T-helper 1 cell treated with Interleukin-12 subunit alpha and Interleukin-12 subunit beta and Interleukin-4 antibody, amounts not matched to agents 30 μg/mL and 1 μg/mL, for 36 hours (primary cell): ENCODE results near the gene WRAP73.

Experiments used
- H3K27ac Mint-ChIP-seq: one replicate; pipeline ENCODE4 v1.8.0; 2021; ENCODE audit warnings: mild to moderate bottlenecking, mixed read lengths
- H3K27me3 Mint-ChIP-seq: one replicate; pipeline ENCODE4 v1.8.0; 2021; ENCODE audit warnings: low read depth, mixed read lengths
- H3K36me3 Mint-ChIP-seq: one replicate; pipeline ENCODE4 v1.8.0; 2021; ENCODE audit warnings: low read depth, mixed read lengths
- H3K4me1 Mint-ChIP-seq: one replicate; pipeline ENCODE4 v1.8.0; 2021; ENCODE audit warnings: low read depth, mixed read lengths
- H3K4me3 Mint-ChIP-seq: one replicate; pipeline ENCODE4 v1.8.0; 2021; ENCODE audit warnings: mild to moderate bottlenecking, moderate library complexity, mixed read lengths
- H3K9me3 Mint-ChIP-seq: one replicate; pipeline ENCODE4 v1.8.0; 2021; ENCODE audit warnings: mixed read lengths

WRAP73 gene

GRCh38 chr1:3664700-3665375, 14.9 kb upstream of the WRAP73 start:
- no peak overlapping the region for H3K27ac Mint-ChIP-seq
- H3K27me3 Mint-ChIP-seq = no peaks in the 10 kb centered on the region
- H3K4me3 Mint-ChIP-seq = no peak overlapping the region
- no peaks in the 10 kb centered on the region for H3K4me1 Mint-ChIP-seq
- H3K9me3 Mint-ChIP-seq = no peaks in the 10 kb centered on the region
- no peaks in the 10 kb centered on the region for H3K36me3 Mint-ChIP-seq

DNA sequence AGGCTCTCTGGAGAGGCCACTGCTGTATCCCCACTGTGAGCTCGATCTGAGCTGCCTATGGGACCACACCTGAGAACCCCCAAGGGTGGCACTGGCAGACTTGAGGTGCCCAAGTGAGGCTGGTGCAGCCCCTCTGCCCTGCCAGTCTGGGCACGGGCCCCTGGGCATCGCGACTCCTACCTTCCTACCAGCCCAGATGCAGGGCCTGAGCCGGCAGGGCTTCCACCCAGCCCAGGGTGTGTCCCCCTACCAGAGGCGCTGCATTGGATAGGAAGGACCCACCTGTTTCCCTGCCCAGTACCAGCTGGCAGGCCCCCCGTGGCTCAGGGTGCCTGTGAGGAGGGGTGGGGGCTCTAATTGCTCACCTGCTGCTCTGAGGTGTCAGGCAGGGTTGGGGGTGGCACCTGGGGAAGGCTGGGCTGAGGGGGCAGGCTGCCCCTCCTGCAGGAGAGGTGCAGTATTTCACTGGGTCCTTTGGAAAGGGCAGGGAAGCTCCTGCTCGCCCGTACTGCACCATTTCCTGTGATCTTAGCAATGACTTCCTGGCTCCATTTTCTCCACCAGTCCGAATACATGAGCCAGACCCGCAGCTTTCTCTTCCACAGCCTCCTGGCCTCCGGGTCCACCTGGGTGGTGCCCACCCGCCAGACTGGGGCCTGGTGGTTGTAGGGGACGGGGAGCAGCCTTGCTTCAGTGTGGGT, 14.2 kb upstream of the WRAP73 start:
- no peaks in the 10 kb centered on the region for H3K4me1 Mint-ChIP-seq
- peaks cover 2% of the 10 kb centered on the region for H3K27me3 Mint-ChIP-seq
- H3K36me3 Mint-ChIP-seq = no peaks in the 10 kb centered on the region
- no peak overlapping the region for H3K4me3 Mint-ChIP-seq
- no peaks in the 10 kb centered on the region for H3K9me3 Mint-ChIP-seq
- no peak overlapping the region for H3K27ac Mint-ChIP-seq

- Mint-ChIP-seq H3K4me1 (no peaks in the 10 kb centered on the region), H3K27ac (no peak overlapping the region), H3K36me3 (no peaks in the 10 kb centered on the region), H3K27me3 (peaks cover 8% of the 10 kb centered on the region), H3K4me3 (no peak overlapping the region), H3K9me3 (no peaks in the 10 kb centered on the region)
Observed at GRCh38 chr1:3662080-3662671, 12.3 kb upstream of the WRAP73 start.

DNA sequence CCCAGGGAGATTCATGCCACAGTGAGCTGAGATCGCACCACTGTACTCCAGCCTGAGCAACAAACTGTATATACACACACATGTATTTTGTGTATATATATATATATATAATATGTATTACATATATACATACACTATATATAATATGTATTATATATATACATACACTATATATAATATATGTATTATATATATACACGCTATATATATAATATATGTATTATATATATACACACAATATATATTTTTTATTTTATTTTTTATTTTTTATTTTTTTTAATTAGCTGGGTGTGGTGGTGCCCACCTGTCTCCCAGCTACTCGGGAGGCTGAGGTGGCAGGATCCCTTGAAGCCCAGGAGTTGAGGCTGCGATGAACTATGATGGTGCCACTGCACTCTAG, 11.7 kb upstream of the WRAP73 start:
- Mint-ChIP-seq H3K4me3 (no peak overlapping the region), H3K9me3 (no peaks in the 10 kb centered on the region), H3K27me3 (peaks cover 8% of the 10 kb centered on the region), H3K27ac (no peak overlapping the region), H3K4me1 (no peaks in the 10 kb centered on the region), H3K36me3 (no peaks in the 10 kb centered on the region)

GRCh38 chr1:3660704-3661103, 10.8 kb upstream of the WRAP73 start:
- no peak overlapping the region for H3K4me3 Mint-ChIP-seq
- H3K9me3 Mint-ChIP-seq = no peaks in the 10 kb centered on the region
- H3K36me3 Mint-ChIP-seq = no peaks in the 10 kb centered on the region
- H3K27me3 Mint-ChIP-seq = peaks cover 15% of the 10 kb centered on the region
- H3K4me1 Mint-ChIP-seq = no peaks in the 10 kb centered on the region
- H3K27ac Mint-ChIP-seq = no peak overlapping the region

GRCh38 chr1:3659093-3659492, 9.2 kb upstream of the WRAP73 start:
- Mint-ChIP-seq H3K4me3 (no peak overlapping the region), H3K9me3 (no peaks in the 10 kb centered on the region), H3K4me1 (no peaks in the 10 kb centered on the region), H3K27me3 (peaks cover 29% of the 10 kb centered on the region), H3K36me3 (no peaks in the 10 kb centered on the region), H3K27ac (no peak overlapping the region)

DNA sequence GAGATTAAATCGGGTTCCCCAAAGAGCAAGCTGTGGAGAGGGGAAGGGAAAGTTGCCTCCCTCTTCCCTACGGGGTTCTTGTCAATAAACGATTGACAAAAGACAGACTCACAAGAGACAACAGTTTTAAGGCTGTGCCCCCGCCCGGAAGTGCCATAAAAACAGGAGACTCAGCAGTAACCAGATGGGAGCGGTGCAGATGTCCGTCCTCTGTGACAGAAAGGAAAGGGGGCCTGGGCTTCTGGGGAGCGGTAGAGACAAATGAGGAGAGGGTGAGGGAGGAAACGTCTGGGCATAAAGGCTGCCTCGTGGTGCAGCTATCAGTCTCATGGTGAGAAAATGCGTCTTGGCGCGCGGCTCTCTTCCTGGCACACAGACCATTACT, 8.3 kb upstream of the WRAP73 start:
- Mint-ChIP-seq H3K4me3 (no peak overlapping the region), H3K36me3 (no peaks in the 10 kb centered on the region), H3K27ac (no peak overlapping the region), H3K4me1 (no peaks in the 10 kb centered on the region), H3K9me3 (no peaks in the 10 kb centered on the region), H3K27me3 (peaks cover 37% of the 10 kb centered on the region)

GRCh38 chr1:3657578-3658230, 7.8 kb upstream of the WRAP73 start:
- Mint-ChIP-seq H3K4me3 (no peak overlapping the region), H3K36me3 (no peaks in the 10 kb centered on the region), H3K9me3 (no peaks in the 10 kb centered on the region), H3K4me1 (no peaks in the 10 kb centered on the region), H3K27me3 (peaks cover 40% of the 10 kb centered on the region), H3K27ac (no peak overlapping the region)

DNA sequence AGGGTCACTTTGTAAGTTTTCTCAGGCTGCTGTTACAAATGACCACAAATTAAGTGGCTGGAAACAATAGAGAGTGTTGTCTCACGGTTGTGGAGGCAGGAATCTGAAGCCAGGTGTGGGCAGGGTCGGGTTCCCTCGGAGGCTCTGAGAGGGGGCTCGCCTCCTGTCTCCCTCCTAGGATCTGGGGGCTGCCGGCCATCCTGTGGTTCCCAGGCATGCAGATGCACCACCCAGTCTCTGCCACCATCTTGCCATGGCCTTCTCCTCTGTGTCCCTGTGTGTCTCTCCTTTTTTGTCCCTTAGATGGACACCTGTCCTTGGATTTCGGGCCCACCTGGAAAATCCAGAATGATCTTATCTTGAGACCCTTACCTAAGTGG, 7.2 kb upstream of the WRAP73 start:
- Mint-ChIP-seq H3K9me3 (no peaks in the 10 kb centered on the region), H3K27ac (no peak overlapping the region), H3K27me3 (peaks cover 40% of the 10 kb centered on the region), H3K36me3 (no peaks in the 10 kb centered on the region), H3K4me3 (no peak overlapping the region), H3K4me1 (no peaks in the 10 kb centered on the region)

- no peaks in the 10 kb centered on the region for H3K4me1 Mint-ChIP-seq
- H3K4me3 Mint-ChIP-seq = no peak overlapping the region
- no peaks in the 10 kb centered on the region for H3K9me3 Mint-ChIP-seq
- H3K27me3 Mint-ChIP-seq = peaks cover 40% of the 10 kb centered on the region
- no peak overlapping the region for H3K27ac Mint-ChIP-seq
- no peaks in the 10 kb centered on the region for H3K36me3 Mint-ChIP-seq
Observed at GRCh38 chr1:3656450-3657095, 6.7 kb upstream of the WRAP73 start.

DNA sequence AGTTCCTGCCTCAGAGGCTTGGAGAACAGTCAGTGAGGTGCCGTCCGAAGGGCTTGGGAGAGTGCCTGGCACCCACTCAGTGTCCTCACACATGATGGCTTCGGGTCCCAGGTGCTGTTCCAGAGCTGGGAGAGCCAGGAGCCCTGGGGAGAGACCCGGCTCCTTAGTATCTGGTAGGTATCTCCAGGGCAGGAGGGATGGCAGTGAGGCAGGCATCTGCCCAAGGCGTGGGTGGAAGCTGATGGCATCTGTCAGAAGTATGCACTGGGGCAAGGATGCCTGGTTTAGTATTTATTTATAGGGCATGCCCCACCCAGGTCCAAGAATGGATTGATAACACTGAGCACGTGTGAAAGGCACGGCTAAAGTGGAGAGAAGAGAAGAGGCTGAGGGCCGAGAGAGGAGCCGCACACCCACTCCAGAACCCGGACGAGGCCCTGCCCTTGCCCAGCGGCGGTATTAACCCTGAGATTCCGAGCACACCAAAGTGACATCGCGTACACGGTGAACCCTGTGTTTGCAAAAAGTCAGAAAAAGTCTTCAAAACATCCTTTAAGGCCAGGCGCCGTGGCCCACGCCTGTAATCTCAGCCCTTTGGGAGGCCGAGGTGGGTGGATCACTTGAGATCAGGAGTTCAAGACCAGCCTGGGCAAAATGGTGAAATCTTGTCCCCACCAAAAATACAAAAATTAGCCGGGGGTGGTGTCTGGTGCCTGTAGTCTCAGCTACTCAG, 4.8 kb upstream of the WRAP73 start:
- no peaks in the 10 kb centered on the region for H3K9me3 Mint-ChIP-seq
- H3K27ac Mint-ChIP-seq = no peak overlapping the region
- H3K27me3 Mint-ChIP-seq = peaks cover 54% of the 10 kb centered on the region
- peaks cover 2% of the 10 kb centered on the region for H3K4me1 Mint-ChIP-seq
- no peaks in the 10 kb centered on the region for H3K36me3 Mint-ChIP-seq
- H3K4me3 Mint-ChIP-seq = no peak overlapping the region

DNA sequence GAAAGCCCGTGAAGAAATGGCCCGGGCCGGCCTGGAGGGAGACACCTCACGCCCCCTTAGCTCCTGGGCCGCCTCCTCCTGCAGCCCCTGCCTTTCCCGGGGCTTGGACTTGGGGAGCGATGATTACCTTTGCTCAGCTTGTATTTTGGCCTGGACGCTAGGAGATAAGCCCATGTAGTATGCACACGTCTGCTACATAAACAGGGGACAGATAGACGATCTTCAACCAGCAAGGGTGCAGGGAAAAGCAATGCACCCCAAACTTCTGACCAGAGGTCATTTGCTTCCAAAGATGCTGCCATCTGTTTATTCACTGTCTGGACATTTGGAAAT, 3.3 kb upstream of the WRAP73 start:
- peaks cover 12% of the 10 kb centered on the region for H3K4me1 Mint-ChIP-seq
- no peaks in the 10 kb centered on the region for H3K36me3 Mint-ChIP-seq
- peaks cover 48% of the 10 kb centered on the region for H3K27me3 Mint-ChIP-seq
- no peak overlapping the region for H3K4me3 Mint-ChIP-seq
- H3K9me3 Mint-ChIP-seq = no peaks in the 10 kb centered on the region
- no peak overlapping the region for H3K27ac Mint-ChIP-seq

GRCh38 chr1:3652548-3653285, 2.8 kb upstream of the WRAP73 start:
- Mint-ChIP-seq H3K36me3 (peaks cover 3% of the 10 kb centered on the region), H3K27ac (no peak overlapping the region), H3K4me1 (peaks cover 17% of the 10 kb centered on the region), H3K27me3 (peaks cover 48% of the 10 kb centered on the region), H3K9me3 (no peaks in the 10 kb centered on the region), H3K4me3 (no peak overlapping the region)
